ENCODE results near the gene RAB4B. TPM values are rescaled to one million over a fixed set of nuclear protein-coding genes. Genes with fewer than 3 reads are reported as not detected.

RAB4B gene
- total RNA-seq, 1 donor = 13.8 TPM

- Histone ChIP-seq H3K9me3 (ENCODE audit: low read depth, low read length) (no peaks in the 10 kb centered on the region), H4K20me1 (ENCODE audit: insufficient read depth, low read length) (no peaks in the 10 kb centered on the region), H3K27me3 (ENCODE audit: insufficient read depth, low read length) (no peaks in the 10 kb centered on the region), H3K36me3 (ENCODE audit: insufficient read depth, low read length) (no peaks in the 10 kb centered on the region), H3K27ac (ENCODE audit: low read depth, low read length) (no peak within 1 kb of the TSS), H3K4me2 (ENCODE audit: insufficient read depth, low read length) (no peak within 1 kb of the TSS), H3K4me3 (ENCODE audit: insufficient read depth, low read length) (peak within 1 kb of the TSS; percentile 24), H3K79me2 (ENCODE audit: insufficient read depth, low read length) (peaks cover 4% of the 10 kb centered on the region), H3K4me1 (ENCODE audit: insufficient read depth, low read length) (peaks cover 12% of the 10 kb centered on the region), H2AFZ (ENCODE audit: low read length) (peak within 1 kb of the TSS; percentile 39)
- DNase-seq (ENCODE audit: insufficient read length, low spot score, missing footprints) = peak; percentile 0
- TF ChIP-seq CTCF (IDR thresholded peaks at IDR 0.05; ENCODE audit: extremely low read depth, low read depth, low read length) = no peak
These were observed 3.0 kb upstream of the RAB4B start, which contains the start of gene MIA for GRCh38 chr19:40774916-40775631. MIA (plus strand) TSS chr19:40775521; CDS start chr19:40775543, 22 bp downstream.

- H3K4me2 ChIP-seq (ENCODE audit: insufficient read depth, low read length) = no peak overlapping the region
- peaks cover 12% of the 10 kb centered on the region for H3K4me1 ChIP-seq (ENCODE audit: insufficient read depth, low read length)
- no peak for DNase-seq (ENCODE audit: insufficient read length, low spot score, missing footprints)
- TF ChIP-seq CTCF (IDR thresholded peaks at IDR 0.05; ENCODE audit: extremely low read depth, low read depth, low read length) = no peak
- H2AFZ ChIP-seq (ENCODE audit: low read length) = peak overlapping the region; percentile 39
- H4K20me1 ChIP-seq (ENCODE audit: insufficient read depth, low read length) = no peaks in the 10 kb centered on the region
- no peaks in the 10 kb centered on the region for H3K36me3 ChIP-seq (ENCODE audit: insufficient read depth, low read length)
- peaks cover 4% of the 10 kb centered on the region for H3K79me2 ChIP-seq (ENCODE audit: insufficient read depth, low read length)
- H3K27me3 ChIP-seq (ENCODE audit: insufficient read depth, low read length) = no peaks in the 10 kb centered on the region
- H3K4me3 ChIP-seq (ENCODE audit: insufficient read depth, low read length) = peak overlapping the region; percentile 24
- no peaks in the 10 kb centered on the region for H3K9me3 ChIP-seq (ENCODE audit: low read depth, low read length)
- no peak overlapping the region for H3K27ac ChIP-seq (ENCODE audit: low read depth, low read length)
These were observed 2.4 kb upstream of the RAB4B start for GRCh38 chr19:40775632-40776022.

- no peak overlapping the region for H3K4me3 ChIP-seq (ENCODE audit: insufficient read depth, low read length)
- H3K27me3 ChIP-seq (ENCODE audit: insufficient read depth, low read length) = no peaks in the 10 kb centered on the region
- no peak overlapping the region for H3K4me2 ChIP-seq (ENCODE audit: insufficient read depth, low read length)
- DNase-seq (ENCODE audit: insufficient read length, low spot score, missing footprints) = no peak
- no peaks in the 10 kb centered on the region for H3K9me3 ChIP-seq (ENCODE audit: low read depth, low read length)
- H4K20me1 ChIP-seq (ENCODE audit: insufficient read depth, low read length) = no peaks in the 10 kb centered on the region
- H2AFZ ChIP-seq (ENCODE audit: low read length) = no peak overlapping the region
- H3K27ac ChIP-seq (ENCODE audit: low read depth, low read length) = no peak overlapping the region
- H3K36me3 ChIP-seq (ENCODE audit: insufficient read depth, low read length) = no peaks in the 10 kb centered on the region
- H3K79me2 ChIP-seq (ENCODE audit: insufficient read depth, low read length) = peaks cover 4% of the 10 kb centered on the region
- H3K4me1 ChIP-seq (ENCODE audit: insufficient read depth, low read length) = peaks cover 12% of the 10 kb centered on the region
- no peak for TF ChIP-seq CTCF (IDR thresholded peaks at IDR 0.05; ENCODE audit: extremely low read depth, low read depth, low read length)
These were observed 1.7 kb upstream of the RAB4B start for GRCh38 chr19:40776364-40776763.

- H3K36me3 ChIP-seq (ENCODE audit: insufficient read depth, low read length) = no peaks in the 10 kb centered on the region
- H3K9me3 ChIP-seq (ENCODE audit: low read depth, low read length) = no peaks in the 10 kb centered on the region
- DNase-seq (ENCODE audit: insufficient read length, low spot score, missing footprints) = peak; percentile 83
- no peak for TF ChIP-seq CTCF (IDR thresholded peaks at IDR 0.05; ENCODE audit: extremely low read depth, low read depth, low read length)
- peaks cover 4% of the 10 kb centered on the region for H3K79me2 ChIP-seq (ENCODE audit: insufficient read depth, low read length)
- peak overlapping the region; percentile 88 for H3K27ac ChIP-seq (ENCODE audit: low read depth, low read length)
- H4K20me1 ChIP-seq (ENCODE audit: insufficient read depth, low read length) = no peaks in the 10 kb centered on the region
- H2AFZ ChIP-seq (ENCODE audit: low read length) = peak overlapping the region; percentile 92
- no peaks in the 10 kb centered on the region for H3K27me3 ChIP-seq (ENCODE audit: insufficient read depth, low read length)
- H3K4me3 ChIP-seq (ENCODE audit: insufficient read depth, low read length) = peak overlapping the region; percentile 77
- peak overlapping the region; percentile 99 for H3K4me2 ChIP-seq (ENCODE audit: insufficient read depth, low read length)
- H3K4me1 ChIP-seq (ENCODE audit: insufficient read depth, low read length) = peaks cover 12% of the 10 kb centered on the region
These were observed 959 bp upstream of the RAB4B start for GRCh38 chr19:40776932-40777644.

Measured in osteoblast (primary cell).